ENCODE measurements around the gene ZBED3.

ZBED3 gene

GRCh38 chr5:77029376-77029885 is 57.7 kb downstream of the ZBED3 start:
- no peak for TF ChIP-seq CTCF (conservative IDR thresholded peaks at IDR 0.05; ENCODE audit: low read length)
- H3K4me3 ChIP-seq (ENCODE audit: low read length) = peak overlapping the region; percentile 86
- no peak for DNase-seq (ENCODE audit: low read depth)

- TF ChIP-seq CTCF (conservative IDR thresholded peaks at IDR 0.05; ENCODE audit: low read length) = no peak
- H3K4me3 ChIP-seq (ENCODE audit: low read length) = no peak overlapping the region
- no peak for DNase-seq (ENCODE audit: low read depth)
These were observed 58.3 kb downstream of the ZBED3 start for GRCh38 chr5:77028631-77029375.

GRCh38 chr5:77024490-77024889 is 62.6 kb downstream of the ZBED3 start:
- H3K4me3 ChIP-seq (ENCODE audit: low read length) = no peak overlapping the region
- no peak for TF ChIP-seq CTCF (conservative IDR thresholded peaks at IDR 0.05; ENCODE audit: low read length)
- DNase-seq (ENCODE audit: low read depth) = no peak

GRCh38 chr5:77022511-77023417 is 64.3 kb downstream of the ZBED3 start:
- no peak for DNase-seq (ENCODE audit: low read depth)
- no peak for TF ChIP-seq CTCF (conservative IDR thresholded peaks at IDR 0.05; ENCODE audit: low read length)
- H3K4me3 ChIP-seq (ENCODE audit: low read length) = no peak overlapping the region
